Fibroblast of skin of scalp (primary cell): ENCODE data around the gene F5.
"Not testable (repeated sequence)": the region's sequence is repeated elsewhere in the genome, so short reads cannot be mapped to it uniquely, and the experiment has no call there.

ENCODE experiments used
- DNase-seq: peaks from one replicate; pipeline ENCODE4 v3.0.0-alpha.2; 2013

Gene F5

DNA sequence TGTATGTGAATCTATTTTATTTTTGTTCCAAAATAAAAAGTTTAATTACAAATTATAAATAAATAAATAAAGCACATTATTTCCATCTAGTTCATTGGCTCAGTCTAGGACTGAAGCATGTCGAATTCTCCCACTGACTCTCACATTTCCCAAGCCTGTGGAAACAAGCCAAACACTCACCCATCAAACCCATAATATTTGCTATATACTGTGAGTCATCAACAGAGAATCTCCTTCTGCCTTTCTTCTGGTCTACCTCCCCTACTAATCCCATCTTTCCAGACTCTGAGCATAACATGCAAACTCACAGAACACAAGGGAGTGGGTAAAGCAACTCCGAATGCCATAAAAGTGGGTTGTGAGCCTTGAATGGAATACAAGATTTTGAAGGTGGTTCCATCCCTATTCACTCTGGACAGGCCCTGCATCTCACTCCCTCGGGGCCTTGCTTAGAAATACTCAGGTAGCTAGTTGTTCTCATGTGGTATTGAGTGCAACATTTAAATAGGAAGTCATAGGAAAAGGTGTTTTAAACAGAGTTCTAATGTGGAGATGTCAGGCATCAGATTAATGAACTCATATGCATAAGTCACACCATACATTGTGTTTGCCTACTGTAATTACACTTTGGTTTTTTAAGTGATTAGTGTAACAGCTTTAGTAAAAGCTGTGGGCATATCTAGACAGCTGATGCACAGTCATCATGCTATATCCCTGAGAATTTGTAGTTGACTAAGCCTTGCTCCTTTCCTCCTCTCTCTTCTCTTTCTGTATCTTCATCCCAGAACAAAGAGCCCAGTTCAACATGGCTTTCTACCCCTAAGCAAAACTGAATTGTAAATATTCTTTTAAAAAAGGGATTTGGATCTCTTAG is 47.0 kb downstream of the F5 start:
- peak; percentile 69 for DNase-seq

DNA sequence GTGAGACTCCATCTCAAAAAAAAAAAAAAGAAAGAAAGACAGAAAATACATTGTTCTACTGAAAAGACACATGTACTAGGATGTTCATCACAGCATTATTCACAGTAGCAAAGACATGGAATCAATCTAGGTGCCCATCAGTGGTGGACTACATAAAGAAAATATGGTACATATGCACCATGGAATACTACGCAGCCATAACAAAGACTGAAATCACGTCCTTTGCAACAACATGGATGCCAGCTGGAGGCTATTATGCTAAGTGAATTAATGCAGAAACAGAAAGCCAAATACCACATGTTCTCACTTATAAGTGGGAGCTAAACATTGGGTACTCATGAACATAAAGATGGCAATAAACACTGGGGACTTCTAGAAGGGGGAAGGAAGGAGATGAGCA is 51.6 kb downstream of the F5 start:
- no peak for DNase-seq

DNA sequence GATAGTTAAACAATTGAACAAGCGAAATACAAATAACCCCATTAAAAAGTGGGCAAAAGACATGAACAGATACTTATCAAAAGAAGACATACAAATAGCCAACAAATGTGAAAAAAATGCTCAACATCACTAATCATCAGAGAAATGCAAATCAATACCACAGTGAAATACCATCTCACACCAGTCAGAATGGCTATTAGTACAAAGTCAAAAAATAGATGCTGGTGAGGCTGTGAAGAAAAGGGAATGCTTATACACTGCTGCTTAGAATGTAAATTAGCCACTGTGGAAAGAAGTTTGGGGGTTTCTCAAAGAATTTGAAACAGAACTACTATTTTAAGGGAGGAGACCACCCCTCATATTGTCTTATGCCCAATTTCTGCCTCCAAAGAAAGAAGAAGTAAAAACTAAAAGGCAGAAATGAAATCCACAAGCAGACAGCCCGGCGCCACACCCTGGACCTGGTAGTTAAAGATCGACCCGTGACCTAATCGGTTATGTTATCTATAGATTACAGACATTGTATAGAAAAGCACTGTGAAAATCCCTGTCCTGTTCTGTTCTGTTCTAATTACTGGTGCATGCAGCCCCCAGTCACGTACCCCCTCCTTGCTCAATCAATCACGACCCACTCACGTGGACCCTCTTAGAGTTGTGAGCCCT is 52.6 kb downstream of the F5 start:
- not testable (repeated sequence) for DNase-seq

DNA sequence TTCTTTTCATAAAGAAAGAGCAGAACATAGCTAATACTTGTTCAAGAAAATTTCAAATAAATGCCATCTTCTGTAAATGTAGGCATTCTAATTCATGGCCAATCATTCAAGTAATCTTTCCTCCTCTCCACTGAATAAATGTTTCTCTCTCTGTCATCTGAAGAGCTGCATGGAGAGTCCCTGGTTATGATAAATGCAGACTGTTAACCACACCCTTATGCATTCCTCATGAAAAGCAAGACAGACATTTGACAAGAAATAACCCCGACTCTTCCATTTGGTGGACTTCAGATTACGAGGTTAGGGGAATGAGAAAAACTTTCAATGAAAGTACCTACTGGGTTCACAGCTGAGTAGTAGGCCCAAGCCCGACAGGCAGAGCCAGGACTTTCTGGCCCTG is 55.8 kb downstream of the F5 start:
- no peak for DNase-seq

- no peak for DNase-seq
Measured at GRCh38 chr1:169529068-169529642, 57.1 kb downstream of the F5 start.

- DNase-seq: no peak
Measured at GRCh38 chr1:169528215-169529067, 57.8 kb downstream of the F5 start.

DNA sequence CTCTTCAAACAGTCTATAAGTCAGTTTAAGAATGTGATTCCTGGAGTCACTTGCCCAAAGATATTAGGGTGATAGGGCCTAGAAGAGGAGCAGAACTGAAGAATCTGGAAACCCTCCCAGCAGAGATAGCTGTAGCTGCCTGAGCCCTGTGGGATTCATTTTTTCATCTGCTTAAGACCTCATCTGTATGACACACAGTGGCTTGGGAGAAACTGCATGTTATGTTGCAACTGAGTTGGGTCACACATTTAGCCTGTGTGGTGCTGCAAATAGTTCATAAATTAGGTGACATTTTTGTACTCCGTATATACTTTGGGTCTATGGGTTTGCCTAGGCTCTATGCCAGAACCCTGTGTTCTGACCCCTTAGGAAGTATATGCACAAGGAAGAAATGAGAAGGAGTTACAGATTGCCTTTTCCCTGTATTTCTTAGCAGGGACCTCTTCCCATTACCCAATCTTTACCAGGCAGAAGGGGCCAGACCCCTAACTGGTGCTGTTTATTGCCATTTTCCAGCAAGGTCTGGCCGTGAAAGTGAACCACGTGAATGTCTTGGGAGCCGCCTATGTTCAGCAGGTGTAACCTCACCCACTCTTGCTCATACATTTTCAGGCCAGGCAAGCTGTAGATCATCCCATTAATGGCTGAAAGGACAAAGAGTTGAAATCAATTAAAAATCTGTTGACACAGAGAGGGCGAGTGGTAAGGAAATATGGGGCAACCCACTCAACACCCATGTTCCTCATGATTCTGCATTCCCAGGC is 58.6 kb downstream of the F5 start:
- peak; percentile 6 for DNase-seq

GRCh38 chr1:169527001-169527400 is 59.3 kb downstream of the F5 start:
- DNase-seq: no peak

DNA sequence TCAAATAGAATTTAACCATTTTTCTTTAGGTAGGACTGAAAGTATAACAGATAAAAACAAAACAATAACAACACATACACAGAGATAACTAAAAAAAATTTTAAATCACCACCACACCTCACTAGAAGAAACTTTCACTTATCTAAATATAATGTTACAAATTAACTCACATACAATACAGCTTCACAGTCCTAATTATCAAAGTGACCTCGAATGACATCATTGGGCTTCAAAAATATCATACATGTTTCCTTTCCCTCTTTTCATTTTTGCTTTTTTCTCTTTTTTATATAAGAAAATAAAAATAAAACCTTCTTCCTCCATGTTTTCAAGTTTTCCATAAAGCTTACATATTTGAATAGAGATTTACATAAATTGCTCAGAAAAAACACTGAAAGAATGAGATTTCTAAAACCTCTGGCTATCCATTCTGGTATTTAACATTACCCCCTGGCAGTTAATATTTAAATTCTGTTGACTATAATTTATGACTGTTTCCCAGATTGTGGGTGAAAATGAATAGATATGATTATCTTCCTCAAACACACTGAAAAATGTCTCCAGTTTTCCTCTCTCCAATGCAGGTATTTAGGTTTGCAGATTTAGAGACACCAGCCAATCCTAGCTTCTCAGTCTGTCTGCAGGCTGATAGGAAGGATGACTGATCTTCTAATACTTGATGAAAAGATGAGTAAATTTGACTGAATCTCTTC is 60.0 kb downstream of the F5 start:
- DNase-seq: no peak

GRCh38 chr1:169525391-169525790 is 60.9 kb downstream of the F5 start:
- no peak for DNase-seq

- no peak for DNase-seq
Measured at GRCh38 chr1:169523904-169524303, 62.4 kb downstream of the F5 start.

- no peak for DNase-seq
Measured at GRCh38 chr1:169521226-169521625, 65.1 kb downstream of the F5 start.

GRCh38 chr1:169517558-169518186 is 68.6 kb downstream of the F5 start:
- no peak for DNase-seq

GRCh38 chr1:169515641-169516040 is 70.6 kb downstream of the F5 start:
- no peak for DNase-seq

DNA sequence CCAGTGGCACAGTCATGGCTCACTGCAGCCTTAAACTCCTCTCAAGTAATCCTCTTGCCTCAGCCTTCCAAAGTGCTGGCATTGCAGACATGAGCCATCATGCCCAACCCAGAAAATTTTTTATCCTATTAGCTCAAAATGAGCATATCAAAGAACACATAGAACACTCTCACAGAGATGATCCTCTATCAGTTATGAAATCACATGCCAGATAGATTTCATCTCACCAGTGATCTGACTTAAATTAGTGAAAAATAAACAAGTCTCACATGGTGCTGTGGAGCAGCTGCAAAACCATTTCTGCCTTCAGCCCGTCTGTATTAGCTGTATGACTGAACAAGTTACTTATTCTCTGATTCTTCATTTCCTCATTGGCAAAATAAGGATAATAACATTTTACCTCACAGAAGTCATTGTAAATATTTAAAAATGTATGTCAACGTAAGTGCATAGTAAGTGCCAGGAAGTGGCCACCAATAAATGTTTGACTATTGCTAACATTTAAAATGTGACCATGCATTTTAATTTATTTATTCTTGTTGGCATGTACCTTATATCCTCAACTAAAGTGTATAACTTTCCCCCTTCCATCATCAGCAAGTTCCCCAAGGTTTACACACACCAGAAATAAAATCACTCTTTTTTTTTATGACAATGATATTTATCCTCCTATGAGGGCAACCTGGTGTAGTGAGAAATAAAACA is 71.6 kb downstream of the F5 start:
- DNase-seq: no peak

- no peak for DNase-seq
Measured at GRCh38 chr1:169513208-169513607, 73.1 kb downstream of the F5 start.

DNA sequence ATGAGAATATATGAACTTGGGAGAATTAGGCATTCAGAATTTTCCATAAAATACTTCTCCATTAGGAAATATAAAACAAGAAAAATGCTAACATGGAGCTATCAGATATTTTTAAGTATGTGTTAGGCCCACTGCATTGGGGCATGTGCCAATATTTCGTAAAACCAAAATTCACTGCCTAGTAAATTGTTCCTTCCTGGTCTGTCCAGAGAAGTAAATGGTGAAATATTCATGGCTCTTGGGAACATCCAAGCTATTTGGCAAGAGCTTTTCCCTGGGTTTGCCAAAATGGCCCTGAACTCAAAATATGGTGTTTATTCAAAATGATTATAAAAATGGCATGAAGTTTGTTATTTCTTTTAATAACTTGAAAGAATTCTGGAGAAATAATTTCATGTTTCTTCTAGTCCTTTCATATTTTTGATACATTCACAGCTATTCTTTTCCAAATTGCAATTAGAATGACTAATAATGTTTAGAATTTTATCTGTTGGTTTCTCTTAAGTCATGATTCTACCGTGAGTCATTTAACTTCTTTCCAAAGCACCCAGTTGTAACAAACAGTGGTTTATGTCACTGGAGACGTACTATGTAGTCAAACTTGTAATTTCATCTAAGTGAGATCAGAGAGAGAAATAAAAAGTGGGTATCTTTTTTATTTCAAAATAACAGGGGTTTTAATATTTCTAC is 74.8 kb downstream of the F5 start:
- DNase-seq: peak; percentile 30

DNA sequence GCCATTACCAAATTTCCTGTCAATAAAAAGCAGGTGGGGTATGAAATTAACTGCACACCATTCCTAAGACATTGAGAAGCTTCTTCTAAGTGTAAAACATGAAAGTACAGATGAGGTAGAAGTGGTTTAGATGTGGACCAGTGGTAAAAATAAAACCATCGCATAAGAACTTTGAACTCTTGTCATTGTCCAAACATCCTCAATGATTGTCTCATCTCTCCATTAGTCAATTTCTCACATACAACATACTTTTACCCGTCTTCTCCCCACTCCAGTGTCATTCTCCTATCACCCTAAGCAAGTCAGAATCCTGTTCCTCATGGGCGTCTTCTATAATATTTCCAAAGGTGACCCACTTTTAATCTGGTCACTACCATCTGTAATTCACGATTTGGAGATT is 76.2 kb downstream of the F5 start:
- no peak for DNase-seq

GRCh38 chr1:169509354-169509753 is 76.9 kb downstream of the F5 start:
- no peak for DNase-seq
